Germinal center (tissue), 1 donor: ENCODE results near the gene PALLD.
"Not testable (repeated sequence)": the region's sequence is repeated elsewhere in the genome, so short reads cannot be mapped to it uniquely, and the experiment has no call there.

Experiments used
- DNase-seq: peaks from one replicate; pipeline ENCODE4 v3.0.0; 2012; ENCODE audit warnings: mixed read lengths, low spot score

PALLD gene

DNA sequence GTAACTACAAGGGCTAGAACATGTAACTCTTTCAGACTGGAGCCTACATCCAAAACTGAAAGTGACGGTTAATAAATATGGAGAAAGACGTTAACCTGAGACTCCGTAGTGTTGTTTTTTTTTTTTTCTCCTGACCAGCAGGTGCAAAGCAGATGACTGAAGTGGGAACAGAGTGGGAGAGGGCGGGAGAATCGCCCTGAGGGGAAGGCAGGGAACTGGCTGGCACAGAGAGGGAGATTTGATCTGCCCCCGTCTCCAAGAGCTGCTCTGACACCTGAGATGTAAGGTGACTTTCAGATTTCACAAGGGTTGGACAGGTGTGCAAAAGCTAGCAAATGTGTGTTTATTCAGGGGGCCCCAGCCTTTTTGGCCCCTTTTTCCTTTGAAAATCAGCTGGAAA is 180.2 kb downstream of the PALLD start:
- DNase-seq: no peak

DNA sequence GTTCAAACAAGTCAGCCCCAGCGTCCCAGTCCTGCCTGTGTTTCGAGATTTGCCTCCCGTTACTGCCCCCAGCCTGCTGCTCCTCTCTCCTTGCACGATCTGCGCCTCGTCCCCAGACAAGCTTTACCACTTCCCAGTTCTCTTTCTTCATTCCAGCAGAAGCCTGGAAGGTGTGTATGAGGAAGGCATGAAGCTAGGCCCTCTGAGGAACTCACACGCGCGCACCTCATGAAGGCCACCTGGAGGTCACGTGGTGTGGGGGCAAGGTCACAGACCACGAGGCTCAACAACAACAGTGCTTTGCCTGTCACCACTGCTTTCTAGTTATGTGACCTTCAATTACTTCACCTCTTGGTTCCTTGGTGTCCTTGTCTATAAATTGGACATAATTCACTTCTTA is 181.0 kb downstream of the PALLD start:
- DNase-seq: no peak

DNA sequence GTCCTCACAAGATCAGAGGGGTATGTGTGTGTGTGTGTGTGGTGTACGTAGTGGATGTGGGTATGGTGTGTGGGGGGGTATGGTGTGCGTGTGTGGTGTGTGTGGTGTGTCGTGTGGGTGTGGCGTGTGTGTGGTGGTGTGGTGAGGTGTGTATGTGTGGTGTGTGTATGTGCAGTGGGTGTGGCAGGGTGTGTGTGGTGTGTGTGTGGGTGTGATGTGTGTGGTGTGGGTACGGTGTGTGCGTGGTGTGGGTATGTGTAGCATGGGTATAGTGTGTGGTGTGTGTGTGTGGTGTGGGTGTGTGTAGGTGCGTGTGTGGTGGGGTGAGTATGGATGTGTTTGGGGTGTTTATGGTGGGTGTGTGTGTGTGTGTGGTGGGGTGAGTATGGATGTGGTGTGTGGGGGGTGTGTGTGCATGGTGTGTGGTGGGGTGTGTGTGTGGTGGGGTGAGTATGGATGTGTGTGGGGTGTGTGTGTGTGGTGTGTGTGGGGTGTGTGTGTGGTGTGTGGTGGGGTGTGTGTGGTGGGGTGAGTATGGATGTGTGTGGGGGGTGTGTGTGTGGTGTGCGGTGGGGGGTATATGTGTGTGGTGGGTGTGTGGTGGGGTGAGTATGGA is 182.0 kb downstream of the PALLD start:
- no peak for DNase-seq

GRCh38 chr4:168679397-168679796 is 182.5 kb downstream of the PALLD start:
- DNase-seq: no peak

GRCh38 chr4:168679819-168680218 is 183.0 kb downstream of the PALLD start:
- no peak for DNase-seq

- DNase-seq: no peak
These were observed 186.1 kb downstream of the PALLD start for GRCh38 chr4:168682898-168683500.

GRCh38 chr4:168683595-168683994 is 186.7 kb downstream of the PALLD start:
- no peak for DNase-seq

DNA sequence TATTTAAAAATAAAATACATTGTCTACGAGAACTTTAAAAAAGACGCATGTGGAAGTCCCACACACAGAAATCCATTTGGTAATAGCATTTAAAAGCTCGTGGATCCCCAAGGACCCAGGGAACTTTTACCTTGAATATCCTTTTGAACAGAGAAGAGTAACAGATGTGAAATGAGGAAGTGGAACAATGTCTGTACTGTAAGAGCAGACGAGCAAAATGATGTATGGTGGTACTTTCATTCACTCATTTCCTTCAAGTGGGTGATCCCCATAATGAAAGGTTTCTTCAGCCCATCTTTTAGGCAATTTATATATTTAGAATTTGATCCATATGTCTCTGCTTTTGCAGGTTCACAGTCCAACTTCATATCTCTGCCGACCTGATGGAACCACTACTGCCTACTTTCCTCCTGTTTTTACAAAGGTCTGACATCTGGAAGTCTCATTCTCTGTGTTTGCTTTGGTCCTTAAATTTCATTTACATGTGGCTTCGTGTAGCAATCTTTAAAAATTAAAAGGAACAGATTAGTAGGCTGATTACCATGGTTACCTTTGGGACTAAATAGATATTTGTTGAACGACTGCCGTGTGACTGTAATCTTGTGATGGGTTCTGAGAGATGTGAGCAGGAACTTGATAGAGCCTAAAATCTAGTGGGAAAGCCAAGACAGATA is 188.4 kb downstream of the PALLD start:
- DNase-seq: no peak

DNA sequence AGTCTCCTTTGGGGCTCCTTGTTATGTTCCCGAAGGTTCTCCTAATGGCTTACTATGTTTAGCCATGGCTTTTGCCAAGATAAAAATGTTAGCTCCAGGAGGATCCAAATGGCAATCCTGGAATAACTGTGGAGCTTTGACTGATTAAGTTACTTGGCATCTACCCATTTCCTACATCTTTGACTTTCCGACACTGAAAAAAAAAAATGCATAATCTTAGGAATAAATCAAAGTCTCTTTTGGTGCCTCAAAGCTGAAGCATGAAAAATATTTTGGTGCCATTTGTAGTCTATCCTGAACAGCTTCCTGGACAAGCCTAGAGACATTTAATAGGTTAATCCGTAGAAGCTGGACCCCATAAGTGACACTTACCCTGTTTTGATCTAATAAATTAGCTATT is 191.7 kb downstream of the PALLD start:
- DNase-seq: no peak

DNA sequence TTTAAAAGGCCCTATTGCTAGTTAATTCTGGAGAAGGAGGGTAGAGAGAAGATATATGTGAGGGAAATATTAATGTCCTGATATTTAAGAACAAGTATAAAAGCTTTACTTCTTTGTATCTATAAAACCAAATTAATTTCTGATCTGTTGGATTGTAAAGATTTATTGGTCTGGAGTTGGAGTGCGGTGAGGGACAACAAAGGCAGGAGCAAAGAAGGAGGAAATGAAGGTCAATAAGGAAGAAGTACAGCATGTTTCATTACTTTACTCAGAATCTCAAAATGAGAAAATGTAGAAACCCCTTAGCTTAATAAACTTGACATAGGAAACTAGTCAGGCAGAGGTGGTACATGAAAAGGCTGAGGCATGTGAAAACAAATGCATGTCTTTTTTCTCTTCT is 192.9 kb downstream of the PALLD start:
- no peak for DNase-seq

GRCh38 chr4:168690199-168690598 is 193.3 kb downstream of the PALLD start:
- no peak for DNase-seq

GRCh38 chr4:168691631-168692369 is 194.9 kb downstream of the PALLD start:
- no peak for DNase-seq

GRCh38 chr4:168693750-168694490 is 197.1 kb downstream of the PALLD start:
- DNase-seq: no peak

- DNase-seq: no peak
These were observed 197.8 kb downstream of the PALLD start for GRCh38 chr4:168694667-168695066.

- no peak for DNase-seq
These were observed 198.4 kb downstream of the PALLD start for GRCh38 chr4:168695288-168695687.

DNA sequence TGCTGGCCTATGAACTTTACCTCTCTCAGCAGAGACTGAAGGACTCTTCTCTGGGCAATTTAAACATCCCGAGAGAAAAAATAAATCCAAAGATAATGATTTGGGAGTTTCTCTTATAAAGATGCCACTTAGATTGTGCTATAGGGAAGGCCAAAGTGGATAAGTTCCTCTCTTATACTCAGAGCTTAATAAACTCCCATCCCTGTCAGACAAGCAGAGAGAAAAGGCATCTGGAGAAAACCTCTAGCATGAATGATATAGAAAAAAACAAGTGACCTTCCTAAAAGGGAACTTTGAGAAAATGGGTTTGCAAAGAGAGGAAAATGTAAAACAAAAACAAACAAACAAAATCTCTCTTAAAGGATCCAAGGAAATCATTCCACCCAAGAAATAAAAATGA is 199.4 kb downstream of the PALLD start:
- no peak for DNase-seq

DNA sequence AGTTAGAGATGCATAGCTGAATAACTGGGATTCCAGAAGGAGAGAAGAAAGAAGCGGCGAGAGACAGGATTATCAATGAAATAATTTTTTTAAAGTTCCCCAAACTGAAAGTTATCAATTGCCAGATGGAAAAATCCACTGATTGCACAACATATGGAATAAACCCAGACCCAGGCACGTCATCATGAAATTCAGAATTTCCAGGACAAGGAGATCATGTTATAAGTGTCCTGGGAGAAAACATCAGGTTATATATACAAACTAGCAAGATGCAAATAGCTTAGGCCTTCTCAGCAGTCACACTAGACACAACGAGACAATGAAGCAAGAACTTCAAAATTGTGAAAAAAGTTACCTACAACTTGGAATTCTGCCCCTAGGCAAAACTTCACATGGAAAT is 200.0 kb downstream of the PALLD start:
- no peak for DNase-seq

- DNase-seq: no peak
These were observed 202.5 kb downstream of the PALLD start for GRCh38 chr4:168699224-168699878.

GRCh38 chr4:168701061-168701460 is 204.2 kb downstream of the PALLD start:
- no peak for DNase-seq

DNA sequence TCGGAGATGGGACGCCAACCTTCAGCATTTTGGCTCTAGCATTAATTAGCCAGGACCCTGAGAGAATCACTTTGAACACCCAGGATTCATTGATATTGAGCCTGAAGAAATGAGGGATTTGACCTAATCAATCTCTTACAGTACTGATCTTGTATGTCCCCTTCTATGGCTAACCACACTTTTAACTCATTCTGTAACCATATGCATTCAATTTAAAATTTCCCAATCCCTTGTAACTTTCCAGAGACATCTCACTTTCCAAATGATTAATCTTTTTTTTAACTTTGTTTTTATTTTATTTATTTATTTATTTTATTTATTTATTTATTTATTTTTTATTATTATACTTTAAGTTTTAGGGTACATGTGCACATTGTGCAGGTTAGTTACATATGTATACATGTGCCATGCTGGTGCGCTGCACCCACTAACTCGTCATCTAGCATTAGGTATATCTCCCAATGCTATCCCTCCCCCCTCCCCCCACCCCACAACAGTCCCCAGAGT is 205.8 kb downstream of the PALLD start:
- DNase-seq: not testable (repeated sequence)

- no peak for DNase-seq
These were observed 208.3 kb downstream of the PALLD start for GRCh38 chr4:168705121-168705520.

GRCh38 chr4:168707205-168707604 is 210.4 kb downstream of the PALLD start:
- DNase-seq: no peak
